BJ (cell line): ENCODE data around the gene DOCK4. TPM values are rescaled to one million over a fixed set of nuclear protein-coding genes. Genes with fewer than 3 reads are reported as not detected.

Experiments used
- CTCF ChIA-PET: fragments of 350-600 bp; formaldehyde crosslinking; extraction: SDS; loops from one replicate; lab custom pipeline; 2021; ENCODE audit warnings: antibody characterized with exemption, inconsistent platforms; lab: Yijun Ruan, JAX
- POLR2A ChIA-PET: fragments of 300-600 bp; sonication (Branson Sonifier 250); formaldehyde crosslinking; extraction: SDS; loops from one replicate; lab custom pipeline; 2021; ENCODE audit warnings: antibody characterized with exemption; lab: Charles Lee
- DNase-seq: peaks from one replicate; pipeline ENCODE4 v3.0.0-alpha.2; 2011; ENCODE audit warnings: low read depth
- H3K27me3 ChIP-seq: 2 replicates; pipeline ENCODE4 v1.6.0; 2011; ENCODE audit warnings: low read length; ENCODE audit not compliant: control insufficient read depth, insufficient read depth
- H3K36me3 ChIP-seq: 2 replicates; pipeline ENCODE4 v1.5.1; 2011; ENCODE audit warnings: low read length; ENCODE audit not compliant: control insufficient read depth, insufficient read depth
- H3K4me3 ChIP-seq: 2 replicates; pipeline ENCODE4 v1.5.1; 2011; ENCODE audit warnings: low read depth, mild to moderate bottlenecking, control low read depth, low read length
- polyA plus RNA-seq: library from polyadenylated mRNA; depleted of rRNA; stranded (reverse); fragments of >200 nt; gene quantifications from 2 replicates; pipeline ENCODE4 v1.2.3, GENCODE V29; 2011
- TF ChIP-seq, protein P1 (sequence below): IDR thresholded peaks from 2 replicates; pipeline ENCODE4 v1.5.1; 2011; ENCODE audit warnings: low read depth, mild to moderate bottlenecking, control low read depth, inconsistent platforms, low read length, moderate library complexity; ENCODE audit not compliant: insufficient read depth

DOCK4 gene
- polyA plus RNA-seq, 1 experiment, result 0.15 TPM

DNA sequence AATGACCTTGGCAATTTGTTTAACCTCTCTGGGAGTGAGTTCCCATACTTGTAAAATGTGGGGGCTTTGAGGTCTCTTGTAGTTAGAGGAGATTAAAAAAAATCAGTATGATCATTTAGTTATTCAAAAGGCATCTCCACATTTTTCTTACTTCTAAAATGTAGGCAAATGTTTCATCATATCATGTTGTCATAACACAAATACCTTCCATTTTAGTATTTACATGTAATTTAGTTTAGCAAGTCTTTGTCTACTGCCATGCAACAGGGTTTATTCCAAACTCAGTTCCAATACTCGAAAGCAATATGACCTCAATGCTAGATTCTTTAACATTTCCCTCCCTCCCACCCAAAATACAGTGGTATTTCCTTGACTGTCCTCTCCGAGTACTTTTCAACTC is 381.2 kb downstream of the DOCK4 start:
- no peak overlapping the region for H3K4me3 ChIP-seq
- H3K27me3 ChIP-seq, result no peaks in the 10 kb centered on the region
- no peak for DNase-seq
- ChIA-PET POLR2A (no interaction called here), CTCF (no interaction called here)
- H3K36me3 ChIP-seq, result no peaks in the 10 kb centered on the region
- TF ChIP-seq, protein P1, sequence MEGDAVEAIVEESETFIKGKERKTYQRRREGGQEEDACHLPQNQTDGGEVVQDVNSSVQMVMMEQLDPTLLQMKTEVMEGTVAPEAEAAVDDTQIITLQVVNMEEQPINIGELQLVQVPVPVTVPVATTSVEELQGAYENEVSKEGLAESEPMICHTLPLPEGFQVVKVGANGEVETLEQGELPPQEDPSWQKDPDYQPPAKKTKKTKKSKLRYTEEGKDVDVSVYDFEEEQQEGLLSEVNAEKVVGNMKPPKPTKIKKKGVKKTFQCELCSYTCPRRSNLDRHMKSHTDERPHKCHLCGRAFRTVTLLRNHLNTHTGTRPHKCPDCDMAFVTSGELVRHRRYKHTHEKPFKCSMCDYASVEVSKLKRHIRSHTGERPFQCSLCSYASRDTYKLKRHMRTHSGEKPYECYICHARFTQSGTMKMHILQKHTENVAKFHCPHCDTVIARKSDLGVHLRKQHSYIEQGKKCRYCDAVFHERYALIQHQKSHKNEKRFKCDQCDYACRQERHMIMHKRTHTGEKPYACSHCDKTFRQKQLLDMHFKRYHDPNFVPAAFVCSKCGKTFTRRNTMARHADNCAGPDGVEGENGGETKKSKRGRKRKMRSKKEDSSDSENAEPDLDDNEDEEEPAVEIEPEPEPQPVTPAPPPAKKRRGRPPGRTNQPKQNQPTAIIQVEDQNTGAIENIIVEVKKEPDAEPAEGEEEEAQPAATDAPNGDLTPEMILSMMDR, result no peak

- CTCF ChIA-PET, result interaction anchor here (0.8 to 1.3 kb wide), 3 partner anchors 11 to 31 kb away, joined by 3 to 6 read pairs (median 4); no protein-coding TSS in a partner anchor
- DNase-seq, result no peak
- TF ChIP-seq, protein P1, result no peak
- POLR2A ChIA-PET, result no interaction called here
- Histone ChIP-seq H3K36me3 (no peaks in the 10 kb centered on the region), H3K27me3 (no peaks in the 10 kb centered on the region), H3K4me3 (no peak overlapping the region)
These were observed 382.4 kb downstream of the DOCK4 start for GRCh38 chr7:111823826-111824225.

DNA sequence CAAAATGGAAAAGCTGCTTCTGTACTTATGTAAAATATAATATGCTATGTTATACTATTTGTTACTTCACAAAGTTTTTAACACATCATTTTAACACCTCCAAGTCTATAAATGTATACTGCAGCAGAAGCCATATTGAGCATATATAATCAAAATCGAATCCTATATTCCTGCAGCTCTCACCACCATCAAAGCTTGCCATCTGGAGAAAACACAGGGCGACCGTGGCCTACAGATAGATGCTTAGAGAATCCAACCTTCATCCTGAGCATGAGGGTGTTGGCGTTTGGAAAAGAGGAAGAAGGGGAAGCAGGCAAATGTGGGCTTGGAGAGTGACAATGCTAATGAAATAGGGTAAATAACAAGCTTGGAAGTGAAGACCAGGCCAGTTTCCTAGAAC is 385.2 kb downstream of the DOCK4 start:
- DNase-seq, result no peak
- ChIA-PET POLR2A (no interaction called here), CTCF (interaction anchor here (0.7 to 1.5 kb wide), 2 partner anchors 15 to 85 kb away, joined by 3 read pairs; no protein-coding TSS in a partner anchor)
- Histone ChIP-seq H3K27me3 (no peaks in the 10 kb centered on the region), H3K4me3 (no peak overlapping the region), H3K36me3 (no peaks in the 10 kb centered on the region)
- TF ChIP-seq, protein P1, result no peak

DNA sequence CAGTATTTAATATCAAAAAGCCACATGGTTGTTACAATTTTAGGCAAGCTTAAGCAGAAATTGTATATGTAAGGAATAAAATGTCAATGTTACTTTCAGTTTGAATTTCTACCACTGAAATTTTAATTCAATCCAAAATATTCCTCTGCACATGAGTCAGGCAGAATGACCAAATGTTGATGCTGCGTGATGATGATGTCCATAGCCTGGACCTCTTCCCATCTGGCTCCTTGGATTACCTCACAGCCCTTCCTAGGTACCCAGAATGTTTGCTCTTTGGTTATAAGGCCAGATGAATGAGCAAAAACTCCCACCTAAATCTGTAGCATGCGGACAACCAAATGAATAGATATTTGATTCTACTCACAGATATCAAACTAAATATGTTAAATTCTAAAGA is 385.6 kb downstream of the DOCK4 start:
- Histone ChIP-seq H3K4me3 (no peak overlapping the region), H3K27me3 (no peaks in the 10 kb centered on the region), H3K36me3 (no peaks in the 10 kb centered on the region)
- CTCF ChIA-PET, result interaction anchor here (1.5 kb wide), 1 partner anchor 14 kb away, joined by 3 read pairs; no protein-coding TSS in a partner anchor
- TF ChIP-seq, protein P1, result no peak
- no peak for DNase-seq
- POLR2A ChIA-PET, result no interaction called here

- Histone ChIP-seq H3K27me3 (no peaks in the 10 kb centered on the region), H3K4me3 (no peak overlapping the region), H3K36me3 (no peaks in the 10 kb centered on the region)
- ChIA-PET CTCF (no interaction called here), POLR2A (no interaction called here)
- TF ChIP-seq, protein P1, result no peak
- no peak for DNase-seq
These were observed 386.1 kb downstream of the DOCK4 start for GRCh38 chr7:111820121-111820520.
